ENCODE measurements around the gene ATP6V0A1.

- TF ChIP-seq CTCF (IDR thresholded peaks at IDR 0.05): no peak
- no peak for TF ChIP-seq POLR2A (IDR thresholded peaks at IDR 0.05)
- no peak for TF ChIP-seq POLR2AphosphoS5 (IDR thresholded peaks at IDR 0.05)
Observed at GRCh38 chr17:42484304-42484703, 25.6 kb downstream of the ATP6V0A1 start.
